HEK293T (cell line): ENCODE results near the gene CYP4F12.

Experiments used
- ARNT ChIP-seq: fragments of 450-650 bp; IDR thresholded peaks from 2 replicates; pipeline ENCODE4 v1.6.1; 2017; ENCODE audit warnings: mild to moderate bottlenecking
- BHLHE40 ChIP-seq: fragments of 450-650 bp; IDR thresholded peaks from 2 replicates; pipeline ENCODE4 v1.6.1; 2016; ENCODE audit warnings: mild to moderate bottlenecking, moderate library complexity, borderline replicate concordance
- ELF4 ChIP-seq: fragments of 450-650 bp; IDR thresholded peaks from 2 replicates; pipeline ENCODE4 v1.6.1; 2017; ENCODE audit warnings: antibody characterized with exemption
- FOXK2 ChIP-seq: fragments of 450-650 bp; IDR thresholded peaks from 2 replicates; pipeline ENCODE4 v1.6.1; 2016; ENCODE audit warnings: mild to moderate bottlenecking
- FOXM1 ChIP-seq: fragments of 450-650 bp; IDR thresholded peaks from 2 replicates; pipeline ENCODE4 v1.6.1; 2017; ENCODE audit warnings: mild to moderate bottlenecking, borderline replicate concordance
- HDGF ChIP-seq: fragments of 450-650 bp; IDR thresholded peaks from 2 replicates; pipeline ENCODE4 v1.6.1; 2017; ENCODE audit warnings: antibody characterized with exemption, borderline replicate concordance
- L3MBTL2 ChIP-seq: fragments of 450-650 bp; conservative IDR thresholded peaks from 2 replicates; pipeline ENCODE4 v1.6.1; 2016; ENCODE audit warnings: mild to moderate bottlenecking
- NFRKB ChIP-seq: fragments of 450-650 bp; IDR thresholded peaks from 2 replicates; pipeline ENCODE4 v1.6.1; 2016; ENCODE audit warnings: mild to moderate bottlenecking, moderate library complexity
- SP1 ChIP-seq: fragments of 450-650 bp; IDR thresholded peaks from 2 replicates; pipeline ENCODE4 v1.6.1; 2017
- SUZ12 ChIP-seq: fragments of 450-650 bp; IDR thresholded peaks from 2 replicates; pipeline ENCODE4 v1.6.1; 2016; ENCODE audit warnings: mild to moderate bottlenecking
- TARDBP ChIP-seq: fragments of 450-650 bp; IDR thresholded peaks from 2 replicates; pipeline ENCODE4 v1.6.1; 2016
- ZNF384 ChIP-seq: fragments of 450-650 bp; IDR thresholded peaks from 2 replicates; pipeline ENCODE4 v1.6.1; 2016
- TF ChIP-seq, protein P1 (sequence below): fragments of 450-650 bp; IDR thresholded peaks from 2 replicates; pipeline ENCODE4 v1.6.1; 2016

DNA sequence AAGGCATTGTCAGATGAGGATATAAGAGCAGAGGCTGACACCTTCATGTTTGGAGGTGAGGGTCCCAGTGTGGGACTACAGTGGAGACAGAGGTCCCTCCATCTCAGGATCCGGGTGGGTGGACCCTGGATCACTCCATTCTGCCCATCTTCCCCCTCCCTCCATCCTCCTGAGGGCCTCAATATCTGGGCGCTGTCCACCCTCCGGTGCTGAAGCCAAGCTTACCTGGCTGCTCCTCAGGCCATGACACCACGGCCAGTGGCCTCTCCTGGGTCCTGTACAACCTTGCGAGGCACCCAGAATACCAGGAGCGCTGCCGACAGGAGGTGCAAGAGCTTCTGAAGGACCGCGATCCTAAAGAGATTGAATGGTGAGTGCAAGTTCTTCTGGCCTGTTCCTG lies 11.9 kb downstream of the CYP4F12 start:
- TF ChIP-seq L3MBTL2: no peak
- TF ChIP-seq TARDBP: no peak
- TF ChIP-seq SP1: no peak
- no peak for TF ChIP-seq SUZ12
- no peak for TF ChIP-seq ARNT
- TF ChIP-seq FOXM1: no peak
- TF ChIP-seq ELF4: no peak
- no peak for TF ChIP-seq FOXK2
- TF ChIP-seq ZNF384: no peak
- TF ChIP-seq BHLHE40: no peak
- no peak for TF ChIP-seq NFRKB
- TF ChIP-seq HDGF: no peak
- TF ChIP-seq, protein P1, sequence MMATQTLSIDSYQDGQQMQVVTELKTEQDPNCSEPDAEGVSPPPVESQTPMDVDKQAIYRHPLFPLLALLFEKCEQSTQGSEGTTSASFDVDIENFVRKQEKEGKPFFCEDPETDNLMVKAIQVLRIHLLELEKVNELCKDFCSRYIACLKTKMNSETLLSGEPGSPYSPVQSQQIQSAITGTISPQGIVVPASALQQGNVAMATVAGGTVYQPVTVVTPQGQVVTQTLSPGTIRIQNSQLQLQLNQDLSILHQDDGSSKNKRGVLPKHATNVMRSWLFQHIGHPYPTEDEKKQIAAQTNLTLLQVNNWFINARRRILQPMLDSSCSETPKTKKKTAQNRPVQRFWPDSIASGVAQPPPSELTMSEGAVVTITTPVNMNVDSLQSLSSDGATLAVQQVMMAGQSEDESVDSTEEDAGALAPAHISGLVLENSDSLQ: no peak
